H1 (cell line): ENCODE results near the gene NHEJ1. TPM values are rescaled to one million over a fixed set of nuclear protein-coding genes. Genes with fewer than 3 reads are reported as not detected.

Experiments
- ATF3 ChIP-seq: IDR thresholded peaks from 2 replicates; pipeline ENCODE4 v1.6.1; 2011; ENCODE audit warnings: low read depth, mild to moderate bottlenecking, low read length; ENCODE audit not compliant: insufficient read depth
- CHD2 ChIP-seq: IDR thresholded peaks from 2 replicates; pipeline ENCODE4 v1.6.1; 2012; ENCODE audit warnings: low read length, improper control_type of control experiment
- CHD7 ChIP-seq: fragments of 300-600 bp; sonication (generic); IDR thresholded peaks from 2 replicates; pipeline ENCODE4 v1.7.1; 2012; ENCODE audit warnings: low read length, moderate library complexity, mild to moderate bottlenecking, inconsistent platforms; ENCODE audit not compliant: insufficient replicate concordance
- JUND ChIP-seq: IDR thresholded peaks from 2 replicates; pipeline ENCODE4 v1.6.1; 2011; ENCODE audit warnings: mild to moderate bottlenecking, improper control_type of control experiment, low read length
- MAX ChIP-seq: IDR thresholded peaks from 2 replicates; pipeline ENCODE4 v1.6.1; 2012; ENCODE audit warnings: inconsistent platforms
- RAD21 ChIP-seq, 2 experiments: IDR thresholded peaks in 1 of 2; conservative IDR thresholded peaks in 1 of 2; 2 replicates each; pipeline ENCODE4 v1.6.1; 2011; ENCODE audit warnings: low read depth in 2 of 2, low read length in 2 of 2, improper control_type of control experiment in 1 of 2, inconsistent platforms in 1 of 2, mild to moderate bottlenecking in 1 of 2, moderate library complexity in 1 of 2
- SIRT6 ChIP-seq: IDR thresholded peaks from one replicate; pipeline ENCODE4 v1.7.1; 2012; ENCODE audit warnings: low read length, inconsistent platforms
- SP1 ChIP-seq: IDR thresholded peaks from 2 replicates; pipeline ENCODE4 v1.6.1; 2011; ENCODE audit warnings: low read depth, low read length
- USF2 ChIP-seq: IDR thresholded peaks from 2 replicates; pipeline ENCODE4 v1.6.1; 2011; ENCODE audit warnings: low read length, improper control_type of control experiment
- YY1 ChIP-seq: IDR thresholded peaks from 2 replicates; pipeline ENCODE4 v1.6.1; 2011; ENCODE audit warnings: low read depth, mild to moderate bottlenecking, low read length
- polyA plus RNA-seq, 7 experiments: library from polyadenylated mRNA; depleted of rRNA in 3 of 7; stranded (reverse) in 5 of 7; unstranded in 2 of 7; fragments of >200 nt in 5 of 7; fragments of 200-250 nt in 2 of 7; gene quantifications; 1 replicate in 5 of 7; 2 replicates in 1 of 7; 4 replicates in 1 of 7; pipeline versions ENCODE4 v1.2.1 to v1.2.3, GENCODE V29; 2011 to 2013; ENCODE audit warnings: missing spikeins in 2 of 7, mixed read lengths in 2 of 7
- total RNA-seq: library from RNA; stranded (reverse); fragmentation: NEBNext Ultra II Directional; extraction: Animal tissue kit (Norgen Biotek cat#: 25700); gene quantifications from 2 replicates; pipeline ENCODE4 v1.2.1, GENCODE V29; 2021

Gene NHEJ1
- total and polyA plus RNA-seq, 2 of the 8 experiments (the other 6 are each of a cell fraction or from before 2014, with no cell fraction given) = 22.7 to 24.1 TPM

- TF ChIP-seq CHD7 (no peak), SIRT6 (no peak), MAX (0 out of 2 replicates have a peak, but pooled peaks have one; percentile 31), CHD2 (no peak), JUND (no peak), SP1 (no peak), YY1 (no peak), RAD21 (IDR thresholded peaks at IDR 0.05 in 1 of 2, conservative IDR thresholded peaks at IDR 0.05 in 1 of 2; ENCODE audit: low read depth in 2 of 2, low read length in 2 of 2) (peak; percentile 47 to 57), USF2 (peak; percentile 21; the same call in 1 of the 2 replicates), ATF3 (no peak)
These were observed 10.6 kb upstream of the NHEJ1 start (continued) for GRCh38 chr2:219171231-219171651.
